GM19238 (cell line): ENCODE measurements around the gene PTPRN2.
"Not testable (repeated sequence)": the region's sequence is repeated elsewhere in the genome, so short reads cannot be mapped to it uniquely, and the experiment has no call there.

Experiments used
- DNase-seq: peaks from one replicate; pipeline ENCODE4 v3.0.0; 2011; ENCODE audit warnings: low spot score; ENCODE audit not compliant: insufficient read length

Gene PTPRN2

GRCh38 chr7:157565201-157565626, 1022.4 kb downstream of the PTPRN2 start:
- no peak for DNase-seq

- no peak for DNase-seq
Measured at GRCh38 chr7:157564517-157565177, 1023.0 kb downstream of the PTPRN2 start.

DNA sequence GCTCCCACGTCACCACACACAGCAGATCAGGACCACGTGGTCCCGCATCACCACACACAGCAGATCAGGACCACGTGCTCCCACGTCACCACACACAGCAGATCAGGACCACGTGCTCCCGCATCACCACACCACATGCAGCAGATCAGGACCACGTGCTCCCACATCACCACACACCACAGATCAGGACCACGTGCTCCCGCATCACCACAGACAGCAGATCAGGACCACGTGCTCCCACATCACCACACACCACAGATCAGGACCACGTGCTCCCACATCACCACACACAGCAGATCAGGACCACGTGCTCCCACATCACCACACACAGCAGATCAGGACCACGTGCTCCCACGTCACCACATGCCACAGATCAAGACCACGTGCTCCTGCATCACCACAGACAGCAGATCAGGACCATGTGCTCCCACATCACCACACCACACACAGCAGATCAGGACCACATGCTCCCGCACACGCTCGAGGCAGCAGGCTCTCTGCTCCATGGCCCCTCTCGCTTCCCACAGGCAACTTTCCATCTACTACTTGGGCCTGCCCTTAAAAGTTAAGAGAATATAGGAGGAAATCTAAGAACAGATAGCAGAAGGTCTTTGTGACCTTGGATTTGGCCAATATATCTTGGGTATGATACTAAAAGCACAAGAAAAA, 1024.0 kb downstream of the PTPRN2 start:
- DNase-seq: not testable (repeated sequence)

- not testable (repeated sequence) for DNase-seq
Measured at GRCh38 chr7:157562522-157563398, 1024.9 kb downstream of the PTPRN2 start.

- no peak for DNase-seq
Measured at GRCh38 chr7:157561816-157562410, 1025.7 kb downstream of the PTPRN2 start.

- no peak for DNase-seq
Measured at GRCh38 chr7:157561523-157561785, 1026.2 kb downstream of the PTPRN2 start.

DNA sequence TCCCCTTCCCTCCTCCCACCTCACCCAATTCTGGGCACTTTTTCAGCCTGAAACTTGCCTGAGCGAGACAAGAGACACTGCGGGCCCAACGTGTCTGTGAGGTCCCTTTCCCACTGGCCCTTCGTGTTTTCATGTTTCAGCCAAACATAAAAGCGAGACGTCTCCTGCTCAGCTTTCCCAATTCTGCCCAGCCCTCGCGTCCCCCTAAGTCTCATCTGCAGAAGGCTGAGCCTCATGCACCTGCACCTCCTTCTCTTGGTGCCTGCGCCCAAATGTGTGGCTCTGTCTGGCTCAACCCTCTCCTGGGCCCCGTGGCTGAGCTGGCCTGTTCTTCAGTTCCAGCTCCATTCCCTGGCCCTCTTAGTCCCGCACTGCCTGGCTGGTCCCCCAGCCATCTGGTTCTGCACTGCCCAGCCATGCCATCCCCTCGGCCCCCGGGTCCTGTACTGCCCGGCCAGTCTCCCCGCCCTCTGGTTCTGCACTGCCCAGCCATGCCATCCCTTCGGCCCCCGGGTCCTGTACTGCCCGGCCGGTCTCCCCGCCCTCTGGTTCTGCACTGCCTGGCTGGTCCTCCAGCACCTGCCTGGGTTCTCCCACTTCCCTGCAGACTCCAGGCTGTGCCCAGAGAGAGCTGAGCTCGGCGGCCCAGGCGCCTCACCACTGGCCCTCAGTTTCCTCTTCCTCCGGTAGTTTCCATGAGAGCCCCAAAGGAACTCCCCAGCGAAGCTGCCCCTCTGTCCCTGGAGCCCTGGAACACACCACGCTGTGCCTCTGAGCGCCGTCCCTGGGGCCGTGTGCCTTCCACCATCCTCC, 1026.7 kb downstream of the PTPRN2 start:
- DNase-seq: no peak

- no peak for DNase-seq
Measured at GRCh38 chr7:157560258-157560654, 1027.4 kb downstream of the PTPRN2 start.

DNA sequence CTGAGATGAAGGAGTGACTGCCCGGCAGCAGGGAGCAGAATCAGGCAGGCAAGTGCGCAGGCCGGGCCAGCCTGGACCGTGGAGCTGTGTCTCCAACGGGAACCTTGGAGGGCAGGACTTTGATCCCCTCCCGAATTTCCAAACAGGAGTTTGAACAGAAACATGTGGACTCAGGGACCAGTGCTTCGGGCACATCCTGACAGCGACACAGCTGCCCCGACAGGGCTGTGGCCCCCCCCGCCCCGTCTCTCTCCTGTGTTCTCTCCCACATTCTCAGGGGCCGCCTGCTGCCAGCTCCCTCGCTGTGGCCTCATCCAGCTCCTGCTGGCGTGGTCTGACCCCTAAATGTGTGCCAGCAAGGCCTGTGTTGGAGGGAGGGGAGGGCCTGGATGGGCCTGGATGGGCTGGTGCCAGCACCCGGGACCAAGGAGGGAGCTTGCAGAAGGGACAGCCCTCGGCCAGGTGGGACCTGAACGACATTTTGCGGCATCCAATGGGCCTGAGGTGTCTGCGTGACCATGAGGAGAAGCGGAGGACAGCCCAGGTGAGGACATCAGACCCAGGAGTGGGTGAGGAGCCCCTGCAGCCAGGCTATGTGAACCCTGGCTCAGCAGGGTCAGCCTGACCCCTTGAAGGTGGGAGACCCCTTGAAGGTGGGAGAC, 1027.9 kb downstream of the PTPRN2 start:
- DNase-seq: no peak

DNA sequence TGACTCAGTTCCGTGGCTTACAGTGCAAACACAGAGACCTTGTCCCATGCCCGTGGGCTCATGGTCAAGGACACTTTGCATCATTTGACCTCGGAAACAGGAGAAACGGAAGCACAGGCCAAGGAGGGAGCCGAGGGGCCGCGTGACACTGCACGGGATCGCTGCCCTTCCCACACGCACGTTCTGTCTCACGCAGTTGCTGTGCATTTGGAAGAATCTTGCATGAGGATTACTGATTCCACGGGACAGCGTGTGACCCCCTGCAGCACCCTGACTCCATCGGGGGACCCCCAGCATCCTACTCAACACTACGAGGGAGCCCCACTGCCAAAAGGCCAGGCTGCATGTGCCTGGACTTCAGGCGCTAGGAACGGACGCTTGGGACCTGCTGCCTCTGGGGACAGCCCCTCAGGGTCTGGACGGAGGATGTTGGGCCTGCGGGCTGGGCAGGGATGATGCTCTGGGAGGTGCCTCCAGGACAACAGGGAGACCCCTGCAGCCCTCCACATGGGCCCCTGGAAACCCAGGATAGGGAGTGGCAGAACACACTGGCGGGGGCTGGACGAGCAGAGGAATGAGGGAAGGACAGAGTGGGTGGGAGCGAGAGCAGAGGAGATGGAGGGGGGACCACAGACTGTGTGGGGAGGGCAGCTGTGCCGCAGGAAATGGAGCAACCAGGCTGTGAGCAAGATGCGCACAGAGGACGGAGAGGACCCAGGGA, 1028.6 kb downstream of the PTPRN2 start:
- DNase-seq: no peak

DNA sequence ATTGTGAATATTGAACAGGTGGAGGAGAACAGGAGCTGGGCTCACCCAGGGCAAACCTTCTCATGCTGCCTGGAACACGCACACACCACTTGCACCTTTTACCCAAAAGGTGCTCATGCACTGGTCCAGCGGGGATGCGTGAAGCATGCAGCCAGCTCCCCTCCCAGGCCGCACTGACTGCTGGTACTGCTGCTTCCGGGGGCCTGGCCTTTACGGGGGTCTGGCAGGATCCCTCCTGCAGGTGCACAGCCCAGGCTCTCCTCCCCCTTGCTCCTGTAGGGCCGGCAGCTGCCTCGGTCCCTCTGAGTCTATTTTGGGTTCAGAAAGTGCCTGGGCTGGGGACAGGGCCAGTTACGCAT, 1029.1 kb downstream of the PTPRN2 start:
- DNase-seq: no peak

- DNase-seq: no peak
Measured at GRCh38 chr7:157558061-157558460, 1029.6 kb downstream of the PTPRN2 start.

DNA sequence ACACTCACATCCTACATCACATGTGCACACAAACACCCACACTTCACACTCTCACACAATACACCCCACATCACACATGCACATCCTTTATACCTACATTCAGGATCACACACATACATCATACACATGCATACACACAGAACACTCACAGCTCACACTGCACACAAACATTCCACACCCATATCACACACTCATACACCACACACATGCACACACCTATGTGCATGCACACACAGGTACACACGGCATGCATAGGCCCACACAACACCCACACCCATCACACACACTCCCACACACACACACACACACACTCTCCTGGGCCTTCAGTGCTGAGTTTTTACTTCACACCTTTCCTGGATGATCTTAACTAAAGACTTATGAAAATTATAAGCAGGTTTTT, 1030.4 kb downstream of the PTPRN2 start:
- DNase-seq: no peak

- no peak for DNase-seq
Measured at GRCh38 chr7:157556642-157556944, 1031.0 kb downstream of the PTPRN2 start.

- no peak for DNase-seq
Measured at GRCh38 chr7:157555944-157556641, 1031.5 kb downstream of the PTPRN2 start.

- DNase-seq: no peak
Measured at GRCh38 chr7:157555313-157555712, 1032.3 kb downstream of the PTPRN2 start.

GRCh38 chr7:157554393-157555238, 1033.0 kb downstream of the PTPRN2 start:
- no peak for DNase-seq

DNA sequence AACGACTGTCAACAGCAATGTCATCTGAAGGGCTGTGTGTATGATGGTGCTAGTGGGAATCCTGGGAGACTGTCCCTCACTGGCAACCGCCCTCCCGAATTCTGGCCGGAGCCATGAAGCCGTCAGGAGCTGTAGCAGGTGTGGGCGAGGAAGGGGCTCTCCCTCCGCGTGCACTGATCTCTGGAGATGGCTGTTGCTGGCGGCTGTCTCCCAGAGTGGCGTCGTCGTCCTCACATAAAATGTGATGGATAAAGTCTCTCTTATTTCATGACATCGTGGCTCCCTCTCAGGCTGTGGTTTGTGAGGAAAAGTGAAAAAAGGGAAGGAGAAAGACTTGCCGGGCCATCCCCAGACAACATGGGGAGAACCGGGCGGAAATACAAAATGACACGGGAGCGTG, 1034.4 kb downstream of the PTPRN2 start:
- no peak for DNase-seq
